CD4-positive, alpha-beta T cell treated with Interleukin-4 for 1 hour (primary cell): ENCODE data around the gene IL17C.
A peak's percentile ranks its signal among the peaks of the same experiment; 100 is the strongest.
"Not testable (repeated sequence)": the region's sequence is repeated elsewhere in the genome, so short reads cannot be mapped to it uniquely, and the experiment has no call there.

Experiments
- DNase-seq, 2 donors: peaks; one replicate each; pipeline ENCODE4 v3.0.0-alpha.2; 2020 to 2022

IL17C gene

DNA sequence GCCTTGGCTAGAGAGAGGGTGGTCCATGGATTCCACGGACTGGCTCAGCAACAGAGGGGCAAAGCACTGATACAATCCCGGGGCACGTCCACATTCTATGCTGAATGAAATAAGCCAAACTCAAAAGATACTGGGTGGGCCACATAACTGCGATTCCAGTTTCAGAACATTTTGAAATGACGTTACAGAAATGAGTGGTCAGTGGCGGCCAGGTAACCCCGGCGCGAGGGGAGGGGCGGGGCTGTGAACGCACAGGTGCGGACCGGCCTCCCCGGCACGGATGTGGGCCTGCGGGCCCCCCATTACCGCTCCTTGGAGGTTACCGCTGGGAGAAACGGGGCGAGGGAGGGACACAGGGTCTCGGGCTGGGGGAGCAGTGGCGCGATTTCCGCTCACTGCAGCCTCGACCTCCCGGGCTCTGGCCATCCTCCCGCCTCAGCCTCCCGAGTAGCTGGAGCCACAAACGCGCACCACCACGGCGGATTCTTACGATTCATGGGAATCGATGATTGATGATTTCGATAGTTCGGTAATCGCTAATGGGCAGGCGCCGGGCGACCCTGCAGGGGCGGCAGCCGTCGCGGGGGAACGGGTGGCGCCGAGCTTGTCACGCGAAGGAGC lies 24.0 kb downstream of the IL17C start:
- no peak for DNase-seq

DNA sequence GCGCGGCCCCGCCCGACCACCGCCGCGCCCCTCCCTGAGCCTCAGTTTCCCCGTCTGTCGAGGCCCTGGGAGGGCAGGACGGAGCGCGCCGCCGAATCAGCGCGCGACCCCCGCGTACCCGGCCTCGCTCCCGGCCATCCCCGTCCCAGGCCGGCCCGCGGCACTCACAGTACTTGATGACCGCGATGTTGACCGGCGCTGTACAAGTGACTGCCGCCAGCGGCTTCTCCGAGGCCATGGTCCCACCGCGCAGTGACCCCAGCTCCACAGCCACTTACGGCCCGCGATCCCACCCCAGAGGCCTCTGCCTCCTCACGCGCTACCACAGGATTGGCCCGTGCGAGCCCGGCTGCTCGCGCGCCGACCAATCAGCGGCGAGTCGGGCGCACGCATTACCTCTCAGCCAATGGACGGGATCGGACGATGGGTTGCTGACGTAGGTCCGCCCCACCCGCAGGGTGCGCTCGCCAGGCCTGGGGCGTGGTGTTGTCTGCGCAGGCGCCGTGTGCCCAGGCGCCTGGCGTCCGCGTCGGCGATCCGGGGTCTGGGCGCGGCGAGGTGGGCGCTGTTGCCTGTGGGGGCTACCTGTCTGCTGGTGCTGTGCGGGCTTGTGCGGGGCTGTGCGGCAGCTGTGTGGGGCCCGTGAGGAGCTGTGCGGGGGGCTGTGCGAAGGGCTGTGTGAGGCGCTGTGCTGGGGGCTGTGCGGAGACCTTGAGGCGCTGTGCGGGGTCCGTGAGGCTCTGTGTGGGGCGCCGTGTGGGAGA lies 24.7 kb downstream of the IL17C start, which contains the start of gene MVD:
Gene MVD (minus strand): TSS at position 249 of the 764 bp plus-strand sequence. CDS start 11 bp downstream, at position 238.
- peak; percentile 96 to 97 for DNase-seq

GRCh38 chr16:88665148-88665547 lies 26.8 kb downstream of the IL17C start:
- no peak for DNase-seq

DNA sequence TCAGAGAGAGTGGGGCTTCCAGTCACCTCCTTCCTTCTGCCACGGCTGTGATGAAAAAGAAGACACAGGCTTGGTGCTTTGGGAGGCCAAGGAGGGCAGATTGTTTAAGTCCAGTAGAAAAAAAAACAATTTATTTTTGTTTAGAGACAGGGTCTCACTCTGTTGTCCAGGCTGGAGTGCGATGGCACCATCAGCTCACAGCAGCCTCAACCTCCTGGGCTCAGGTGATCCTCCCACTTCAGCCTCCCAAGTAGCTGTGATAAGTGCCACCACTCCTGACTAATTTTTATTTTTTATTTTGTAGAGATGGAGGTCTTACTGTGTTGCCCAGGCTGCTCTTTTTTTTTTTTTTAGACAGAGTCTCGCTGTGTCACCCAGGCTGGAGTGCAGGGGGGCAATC lies 27.2 kb downstream of the IL17C start:
- DNase-seq, result no peak

- DNase-seq, result no peak
These were observed 29.1 kb downstream of the IL17C start for GRCh38 chr16:88667461-88667860.

DNA sequence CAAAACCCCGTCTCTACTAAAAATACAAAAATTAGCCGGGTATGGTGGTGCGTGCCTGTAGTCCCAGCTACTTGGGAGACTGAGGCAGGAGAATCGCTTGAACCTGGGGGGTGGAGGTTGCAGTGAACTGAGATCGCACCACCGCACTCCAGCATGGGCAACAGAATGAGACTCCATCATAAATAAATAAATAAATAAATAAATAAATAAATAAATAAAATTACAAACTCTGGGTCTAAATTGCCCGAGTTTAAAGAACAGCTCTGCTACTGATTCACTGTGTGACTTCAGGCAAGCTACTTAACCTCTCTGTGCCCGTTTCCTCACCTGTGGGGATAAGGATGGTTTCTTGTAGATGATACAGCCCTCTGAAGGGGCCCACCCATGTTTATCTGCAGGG lies 31.1 kb downstream of the IL17C start:
- not testable (repeated sequence) for DNase-seq

DNA sequence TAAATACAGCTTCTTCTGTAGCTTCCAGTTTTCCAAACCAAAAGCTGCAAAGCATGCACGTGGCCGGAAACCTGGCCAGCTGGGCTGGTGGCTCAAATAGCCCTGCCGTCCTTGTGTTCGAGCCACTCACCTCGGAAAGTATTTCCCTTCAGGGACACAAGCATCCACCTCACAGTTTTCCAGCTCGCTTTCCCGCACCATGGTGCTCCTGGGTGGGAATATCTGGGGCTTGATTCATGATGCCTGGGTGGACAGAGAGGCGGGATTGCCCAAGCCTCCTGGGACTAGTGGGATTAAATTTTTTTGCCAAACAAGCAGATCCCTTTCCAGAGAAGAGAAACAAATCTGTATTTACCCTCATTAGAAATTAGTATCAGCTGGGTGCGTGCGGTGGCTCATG lies 31.6 kb downstream of the IL17C start:
- DNase-seq, result no peak

DNA sequence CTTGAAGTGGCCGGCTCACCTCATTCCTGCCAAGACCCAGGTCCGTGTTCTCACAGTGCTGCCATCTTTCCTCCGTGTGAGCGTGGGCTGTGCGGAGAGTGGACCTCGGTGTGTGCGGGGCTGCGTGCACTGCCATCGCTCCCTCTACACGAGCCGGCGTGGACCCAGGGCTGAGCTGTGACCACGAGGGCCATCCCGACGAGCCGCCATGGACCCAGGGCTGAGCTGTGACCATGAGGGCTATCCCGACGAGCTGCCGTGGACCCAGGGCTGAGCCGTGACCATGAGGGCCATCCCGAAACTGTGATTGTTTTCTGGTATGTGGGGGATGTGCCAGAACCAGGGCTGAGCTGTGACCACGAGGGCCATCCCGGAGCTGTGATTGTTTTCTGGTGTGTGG lies 33.4 kb downstream of the IL17C start:
- no peak for DNase-seq

GRCh38 chr16:88672776-88673175 lies 34.4 kb downstream of the IL17C start:
- DNase-seq, result no peak

GRCh38 chr16:88673716-88674379 lies 35.5 kb downstream of the IL17C start:
- DNase-seq, result no peak

- DNase-seq, result no peak
These were observed 38.3 kb downstream of the IL17C start for GRCh38 chr16:88676502-88677242.

GRCh38 chr16:88677721-88678120 lies 39.3 kb downstream of the IL17C start:
- no peak for DNase-seq

DNA sequence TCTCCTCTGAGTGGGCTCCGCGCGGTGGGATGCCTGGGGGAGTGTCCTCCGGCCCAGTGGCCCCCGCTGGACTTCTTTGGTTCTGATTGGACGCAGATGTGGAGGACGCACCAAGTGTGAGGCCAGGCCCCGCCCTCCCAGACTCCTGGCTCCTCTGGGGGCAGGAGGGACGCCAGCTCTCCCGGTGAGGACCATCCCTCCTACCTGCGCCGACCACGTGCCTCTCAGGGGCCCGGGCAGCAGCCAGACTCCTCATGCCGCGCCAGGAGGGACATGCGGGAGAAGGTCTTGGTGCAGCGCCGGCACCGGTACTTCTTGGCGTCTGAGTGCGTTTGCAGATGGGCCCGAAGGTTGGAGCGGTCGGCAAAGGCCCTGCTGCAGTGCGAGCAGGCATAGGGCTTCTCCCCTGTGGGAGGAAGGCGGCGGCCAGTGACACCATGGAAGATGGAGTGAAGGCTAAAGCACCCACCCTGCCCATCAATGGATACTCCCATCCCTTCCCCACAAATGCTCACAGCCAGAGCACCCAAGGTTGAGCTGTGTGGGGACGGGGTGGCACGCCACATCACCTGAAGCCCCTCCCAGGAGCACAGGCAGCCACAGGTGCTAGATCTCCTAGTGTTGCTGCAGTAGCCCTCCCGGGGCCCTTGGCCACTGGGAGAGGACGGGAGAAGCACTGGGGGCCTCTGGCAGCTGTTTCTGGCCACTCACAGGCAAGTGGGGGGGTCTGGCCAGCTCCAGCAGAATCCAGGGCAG lies 40.0 kb downstream of the IL17C start:
- no peak for DNase-seq

DNA sequence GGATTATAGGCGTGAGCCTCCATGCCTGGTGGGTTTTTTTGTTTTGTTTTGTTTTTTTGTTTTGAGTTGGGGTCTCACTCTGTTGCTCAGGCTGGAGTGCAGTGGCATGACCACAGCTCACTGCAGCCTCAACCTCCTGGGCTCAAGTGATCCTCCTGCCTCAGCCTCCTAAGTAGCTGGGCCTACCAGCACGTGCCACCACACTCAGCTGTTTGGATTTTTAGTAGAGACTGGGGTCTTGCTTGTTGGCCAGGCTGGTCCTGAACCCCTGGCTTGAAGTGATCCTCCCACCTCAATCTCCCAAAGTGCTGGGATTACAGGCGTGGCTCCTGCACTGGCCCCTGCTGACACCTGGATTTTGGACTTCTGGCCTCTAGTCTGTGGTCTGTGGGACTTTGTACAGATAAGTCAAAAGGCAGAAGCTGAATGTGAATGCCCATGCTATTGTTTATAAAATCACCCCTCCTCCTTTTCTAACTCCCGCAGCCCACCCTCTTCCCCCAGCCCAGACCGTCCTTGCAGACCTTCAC lies 42.2 kb downstream of the IL17C start:
- DNase-seq, result no peak

DNA sequence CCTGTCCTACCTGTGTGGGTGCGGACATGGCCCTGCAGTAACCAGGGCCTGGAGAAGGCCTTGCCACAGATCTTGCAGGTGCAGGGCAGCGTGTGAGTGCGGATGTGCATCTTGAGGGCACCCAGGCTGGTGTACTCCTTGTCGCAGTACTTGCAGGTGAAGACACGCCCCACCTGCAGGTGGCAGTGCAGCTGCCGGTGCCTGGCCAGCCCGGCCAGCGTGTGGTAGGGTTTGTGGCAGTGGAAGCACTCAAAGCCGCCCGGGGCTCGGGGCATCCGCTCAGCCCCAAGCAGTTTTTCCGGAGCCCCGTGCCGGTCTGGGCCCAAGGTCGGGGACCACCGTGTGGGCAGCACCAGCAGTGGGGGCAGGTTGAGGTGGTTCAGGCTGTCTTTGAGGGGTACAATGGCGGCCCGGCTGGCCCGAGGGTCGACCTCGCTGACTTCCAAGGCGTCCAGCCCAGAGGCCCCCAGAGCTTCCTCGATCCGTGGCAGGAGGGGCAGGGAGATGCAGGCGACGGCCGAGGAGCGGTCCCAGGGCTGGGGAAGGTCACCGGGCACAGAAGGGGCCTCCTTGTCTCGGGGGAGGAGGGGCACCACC lies 42.8 kb downstream of the IL17C start:
- peak; percentile 56 to 61 for DNase-seq

DNA sequence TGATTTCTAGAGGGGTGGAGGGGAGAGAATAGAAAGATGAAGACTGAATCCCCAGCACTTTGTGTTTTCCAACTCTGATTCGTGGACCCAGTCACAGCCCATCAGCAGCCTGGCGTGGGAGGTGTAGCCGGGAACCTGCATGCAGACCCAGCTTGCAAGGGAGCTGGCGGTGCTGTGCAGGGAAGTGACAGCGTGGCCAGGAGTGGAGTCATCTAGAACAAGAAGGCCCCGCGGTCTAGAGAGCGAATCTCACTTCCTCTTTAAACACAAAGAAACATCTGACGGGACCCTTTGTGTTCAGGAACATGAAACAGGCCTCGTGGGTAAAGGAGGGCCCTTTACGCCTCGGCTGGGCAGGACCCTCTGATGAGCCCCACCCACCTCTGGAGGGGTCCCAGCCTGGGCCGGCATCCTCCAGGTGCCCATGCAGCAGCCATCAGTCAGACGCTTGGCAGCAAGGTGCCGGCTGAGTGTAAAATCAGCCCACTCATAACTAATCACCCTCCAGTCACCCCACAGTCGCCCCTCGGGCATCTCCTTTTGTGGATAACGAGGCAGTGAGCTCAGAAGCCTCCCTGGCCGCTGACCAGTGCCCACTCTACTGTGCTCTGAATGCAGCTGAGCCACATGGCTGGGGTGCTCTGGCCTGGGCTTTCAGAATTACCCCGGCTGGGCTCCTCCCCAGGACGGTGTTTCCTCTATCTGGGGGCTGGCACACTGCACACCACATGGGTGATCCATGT lies 43.5 kb downstream of the IL17C start:
- peak; percentile 57 to 80 for DNase-seq

- no peak for DNase-seq
These were observed 46.3 kb downstream of the IL17C start for GRCh38 chr16:88684569-88685155.

DNA sequence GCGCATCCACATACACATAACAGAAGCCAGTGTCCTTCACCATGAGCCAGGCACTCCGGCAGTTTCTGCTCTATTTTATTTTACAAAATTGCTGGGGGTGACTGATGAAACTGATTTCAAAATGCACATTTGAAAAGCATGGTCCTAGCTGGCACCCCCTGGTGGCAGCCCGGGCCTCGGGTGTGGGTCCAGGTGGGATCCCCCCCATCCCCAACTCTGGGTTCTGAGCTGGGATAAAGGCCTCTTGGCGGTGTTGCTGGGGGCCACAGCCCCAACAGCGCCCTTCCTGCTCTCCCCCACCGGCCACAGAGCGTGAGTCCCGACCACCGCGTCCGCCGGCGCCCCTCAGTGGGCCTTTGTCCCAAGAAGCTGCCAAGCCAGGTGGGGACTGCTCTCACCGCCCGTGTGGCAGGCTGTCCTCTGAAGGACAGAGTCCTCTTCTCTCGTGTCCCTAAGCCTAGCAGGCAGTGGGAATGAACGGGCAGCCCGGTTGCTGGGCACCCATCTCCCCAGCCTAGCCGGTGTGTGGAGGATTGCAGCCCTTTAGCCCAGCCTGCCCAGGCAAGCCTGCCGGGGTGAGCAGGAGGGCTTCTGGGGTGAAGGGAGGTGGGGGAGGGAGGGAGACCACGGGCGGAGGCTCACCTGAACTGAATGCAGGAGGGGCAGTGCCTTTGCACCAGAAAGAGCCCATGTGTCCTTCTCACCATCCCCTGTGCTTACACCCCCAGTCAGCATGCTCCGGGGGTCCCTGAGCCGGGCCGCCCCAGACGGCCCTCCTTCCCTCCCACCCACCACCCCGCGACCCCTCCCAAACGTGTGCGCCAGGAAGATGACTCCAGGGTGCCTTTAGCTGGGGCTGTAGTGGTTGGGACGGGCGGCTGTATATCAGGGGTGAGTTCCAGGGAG lies 47.0 kb downstream of the IL17C start:
- DNase-seq, result peak; percentile 59 to 62

DNA sequence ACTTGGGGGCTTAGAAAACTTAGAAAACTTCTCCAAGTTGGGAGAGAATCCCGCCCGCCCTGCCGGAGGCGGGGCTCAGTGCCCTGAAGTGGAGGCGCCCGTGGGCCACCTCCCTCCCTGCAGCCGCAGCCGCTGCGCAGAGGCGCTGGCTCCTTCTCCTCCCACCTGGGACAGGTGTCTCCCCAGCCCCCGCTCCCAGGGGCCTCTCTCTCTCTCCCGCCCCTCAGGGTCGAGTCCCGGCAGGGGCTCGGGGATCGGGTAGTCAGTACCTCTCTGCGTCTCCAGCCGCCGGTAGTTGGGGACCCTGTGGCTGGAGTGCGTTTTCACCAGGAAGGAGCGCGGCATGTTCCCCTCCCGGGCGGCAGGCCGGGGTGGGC lies 47.7 kb downstream of the IL17C start:
- peak in 1 of 2 donors; percentile 28 for DNase-seq
